ENCODE results near the gene RPL7A.
"Not testable (repeated sequence)": the region's sequence is repeated elsewhere in the genome, so short reads cannot be mapped to it uniquely, and the experiment has no call there.

The RPL7A gene

DNA sequence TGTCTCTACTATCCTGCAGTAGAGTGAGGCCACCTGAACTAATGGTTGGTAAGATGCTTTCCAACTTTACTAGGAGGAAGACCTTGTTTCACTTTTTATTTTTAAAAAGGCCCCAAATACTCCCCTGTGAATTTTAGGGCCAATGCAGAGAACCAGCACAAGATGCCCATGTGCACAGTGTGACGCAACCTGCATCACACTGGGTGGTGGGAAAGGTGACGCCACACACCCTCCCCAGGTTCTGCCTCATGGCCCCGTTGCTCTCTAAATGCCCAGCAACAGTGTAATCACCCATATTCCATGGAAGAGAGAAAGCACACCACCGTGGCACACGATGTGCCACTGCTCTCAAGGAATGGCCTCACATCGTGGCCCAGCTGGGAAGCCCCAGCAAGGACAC is 21.4 kb downstream of the RPL7A start:
- DNase-seq (ENCODE audit: low read depth) = no peak

DNA sequence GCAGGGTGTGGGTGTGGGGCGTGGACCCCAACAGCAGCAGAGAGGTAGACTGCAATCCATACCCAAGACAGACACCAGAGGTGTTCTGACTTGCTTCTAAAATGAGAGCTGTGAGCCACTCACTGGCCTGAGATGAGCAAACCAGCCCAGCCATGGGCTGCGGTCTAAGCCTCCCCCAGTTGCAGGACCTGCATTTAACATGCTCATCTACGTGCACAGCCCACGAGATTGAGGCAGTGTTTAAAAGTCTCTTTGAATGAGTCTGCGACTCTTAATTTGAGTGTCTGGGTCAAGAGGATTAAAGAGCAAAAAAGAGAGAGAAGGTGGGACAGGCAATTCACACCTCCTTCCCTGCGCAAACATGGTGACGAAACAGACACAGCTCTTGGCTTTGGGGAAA is 21.9 kb downstream of the RPL7A start:
- no peak for DNase-seq (ENCODE audit: low read depth)

DNA sequence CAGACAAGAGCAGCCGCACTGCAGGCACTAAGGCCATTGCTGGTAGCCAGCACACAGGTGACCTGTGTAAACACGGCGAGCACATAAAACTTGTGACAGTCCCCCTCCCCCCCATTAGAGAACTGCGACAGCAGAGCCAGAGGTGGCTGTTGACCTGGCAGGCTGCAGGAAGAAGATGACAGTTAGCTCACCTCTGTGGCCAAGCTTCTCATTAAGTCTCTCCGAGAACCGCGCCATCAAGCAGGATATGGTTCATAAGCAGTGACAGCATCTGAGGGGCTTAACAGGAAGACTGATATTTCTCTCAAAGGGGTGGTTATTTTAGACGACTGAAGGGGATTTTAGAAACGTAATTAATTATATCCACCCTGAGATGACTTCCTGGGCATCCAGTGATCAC is 22.7 kb downstream of the RPL7A start:
- DNase-seq (ENCODE audit: low read depth) = no peak

DNA sequence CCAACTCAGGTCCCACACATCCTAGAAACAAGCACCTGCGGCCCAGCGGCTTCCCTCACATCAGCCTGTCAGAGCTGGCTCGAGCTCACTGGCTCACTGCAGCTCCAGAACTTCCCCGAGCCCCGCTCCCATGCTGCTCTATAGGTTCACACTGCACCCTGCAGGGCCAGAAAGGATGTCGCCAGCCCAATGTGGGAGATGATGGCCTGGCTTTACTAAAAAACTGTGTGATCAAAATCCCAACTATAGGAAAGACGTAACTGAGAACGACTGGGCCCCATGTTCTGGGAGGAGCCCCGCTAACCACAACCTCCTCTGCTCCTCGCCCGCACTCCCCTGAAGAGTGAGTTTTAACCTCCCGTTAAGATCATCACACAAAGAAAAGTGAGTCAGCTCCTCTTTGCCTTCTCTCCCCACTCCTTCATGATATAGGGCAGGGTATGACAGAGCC is 23.3 kb downstream of the RPL7A start:
- no peak for DNase-seq (ENCODE audit: low read depth)

DNA sequence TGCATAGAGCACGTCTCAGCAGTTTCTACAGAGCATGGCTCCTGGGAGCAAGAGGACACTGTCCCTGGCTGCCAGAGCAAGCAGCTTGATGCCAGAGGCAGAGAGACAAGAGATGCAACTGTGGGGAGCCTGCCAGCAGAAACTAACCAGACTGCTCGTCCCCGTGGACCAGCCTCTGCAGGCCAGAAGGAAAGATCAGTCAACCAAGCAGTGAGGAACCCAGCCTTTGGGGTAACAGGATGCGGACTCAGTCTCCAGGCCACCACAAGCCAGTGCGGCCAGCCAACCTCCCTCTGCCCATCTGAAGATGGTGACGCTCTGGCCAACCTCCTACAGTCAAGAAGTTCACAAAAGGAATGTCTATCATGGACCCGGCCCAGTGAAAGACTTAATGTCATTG is 24.1 kb downstream of the RPL7A start:
- no peak for DNase-seq (ENCODE audit: low read depth)

DNA sequence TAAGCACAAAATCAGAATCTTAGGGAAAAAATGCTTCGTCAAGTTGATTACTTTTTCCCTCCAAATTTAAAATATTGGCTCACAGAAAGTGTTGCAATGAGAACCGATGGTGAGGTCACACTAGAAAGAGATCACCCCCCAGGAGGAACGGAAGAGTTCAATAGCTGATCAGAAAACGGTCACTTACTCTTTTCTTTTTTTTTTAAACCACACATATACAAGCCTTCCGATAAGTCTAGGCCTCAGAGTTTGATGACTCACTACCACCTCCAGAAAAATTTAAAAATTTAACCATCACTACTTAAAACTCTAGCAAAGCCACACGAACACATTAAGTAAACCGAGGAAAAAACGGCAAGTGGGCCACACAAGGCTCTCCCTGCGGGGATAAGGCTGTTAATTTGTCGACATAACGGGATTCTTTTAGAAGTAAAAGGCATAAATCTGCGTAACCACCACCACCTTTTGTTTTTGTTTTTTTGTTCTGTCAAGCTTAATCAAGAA is 26.6 kb downstream of the RPL7A start:
- DNase-seq (ENCODE audit: low read depth) = peak; percentile 82

DNA sequence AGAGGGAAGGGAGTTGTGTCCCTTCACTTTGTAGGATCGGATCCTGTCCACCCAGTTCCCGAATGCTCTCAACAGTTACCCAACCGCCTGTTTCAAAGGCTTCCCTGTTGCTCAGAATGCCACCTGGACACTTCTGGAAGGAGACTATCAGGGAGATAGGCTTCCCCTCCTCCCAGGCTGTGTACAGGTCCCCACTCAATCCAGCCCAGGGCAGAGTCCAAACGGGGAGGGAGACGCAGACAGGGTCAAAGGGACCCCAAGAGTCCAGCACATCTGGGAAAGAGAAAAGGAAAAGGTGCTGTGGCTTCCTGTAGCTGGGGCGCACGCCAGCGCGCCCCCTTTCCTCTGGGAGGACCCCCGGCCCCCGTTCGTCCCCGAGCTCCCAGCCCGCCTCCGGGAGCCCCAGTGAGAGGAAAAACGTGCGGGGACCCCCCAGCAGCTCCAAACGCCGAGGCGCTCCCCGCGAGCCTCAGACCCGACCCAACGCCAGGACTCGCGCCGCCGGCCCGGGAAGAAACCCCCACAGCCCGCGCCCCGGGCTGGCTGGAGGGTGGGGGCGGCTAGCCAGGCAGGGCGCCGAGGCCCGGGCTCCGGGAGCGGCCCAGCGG is 27.2 kb downstream of the RPL7A start:
- DNase-seq (ENCODE audit: low read depth) = peak; percentile 63

DNA sequence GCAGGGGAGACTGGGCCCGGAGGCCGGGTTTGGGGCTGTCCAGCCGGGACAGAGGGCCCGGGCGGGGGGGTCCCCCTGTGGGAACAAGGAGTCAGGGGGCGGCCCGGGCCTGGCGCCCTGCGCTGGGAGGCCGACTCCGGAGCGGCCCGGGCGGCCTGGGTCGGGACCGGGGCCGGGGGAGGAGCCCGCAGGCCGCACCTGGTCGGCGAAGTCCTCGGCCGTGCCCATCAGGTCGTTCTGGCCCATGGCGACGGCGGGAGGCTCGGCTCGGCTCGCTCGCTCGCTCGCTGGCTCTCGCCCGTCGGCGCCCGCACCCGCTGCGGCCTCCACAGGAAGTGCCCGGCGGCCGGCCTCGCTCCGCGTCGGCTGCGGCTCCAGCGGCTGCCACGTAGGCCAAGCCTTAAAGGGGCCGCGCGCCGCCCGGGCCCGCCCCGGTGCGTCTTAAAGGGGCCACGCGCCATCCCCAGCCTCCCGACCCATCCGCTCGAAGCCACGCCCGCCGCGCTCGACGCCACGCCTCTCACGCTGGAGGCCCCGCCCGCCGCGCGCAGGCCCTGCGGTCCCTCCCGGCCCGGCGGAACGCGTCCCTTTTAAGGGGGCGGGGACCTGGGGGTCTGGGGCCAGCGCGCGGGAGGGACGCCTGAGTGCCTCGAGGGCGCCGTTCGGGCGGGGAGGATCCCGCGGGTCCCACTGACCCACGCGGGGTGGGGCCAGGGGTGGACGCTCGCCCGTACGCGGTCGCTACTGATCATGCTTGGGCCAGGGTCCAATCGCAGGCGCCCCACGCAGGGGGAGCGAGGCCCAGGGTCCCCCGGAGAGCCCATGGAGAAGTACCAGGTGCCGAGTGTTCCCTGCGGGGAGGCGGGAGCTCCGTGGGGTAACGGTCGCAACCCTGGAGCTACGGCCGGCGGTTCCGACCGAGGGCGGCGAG is 28.0 kb downstream of the RPL7A start, which contains the start of the genes STKLD1 and SURF4:
Gene STKLD1 (plus strand): TSS at position 643 of the 931 bp plus-strand sequence. CDS start 108 bp downstream, at position 751.
Gene SURF4 (minus strand): TSS at position 337 of the 931 bp plus-strand sequence. CDS start 91 bp downstream, at position 246.
- peak; percentile 96 for DNase-seq (ENCODE audit: low read depth)

DNA sequence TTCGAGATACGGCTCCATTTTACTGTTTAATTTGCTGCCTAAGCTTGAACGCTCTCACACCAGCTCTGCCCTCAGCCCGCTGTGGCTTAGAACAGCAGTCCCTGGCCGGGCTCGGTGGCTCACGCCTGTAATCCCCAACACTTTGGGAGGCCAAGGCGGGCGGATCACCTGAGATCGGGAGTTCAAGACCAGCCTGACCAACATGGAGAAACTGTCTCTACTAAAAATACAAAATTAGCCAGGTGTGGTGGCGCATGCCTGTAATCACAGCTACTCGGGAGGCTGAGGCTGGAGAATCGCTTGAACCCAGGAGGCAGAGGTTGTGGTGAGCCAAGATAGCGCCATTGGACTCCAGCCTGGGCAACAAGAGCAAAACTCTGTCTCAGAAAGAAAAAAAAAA is 29.3 kb downstream of the RPL7A start:
- not testable (repeated sequence) for DNase-seq (ENCODE audit: low read depth)

DNA sequence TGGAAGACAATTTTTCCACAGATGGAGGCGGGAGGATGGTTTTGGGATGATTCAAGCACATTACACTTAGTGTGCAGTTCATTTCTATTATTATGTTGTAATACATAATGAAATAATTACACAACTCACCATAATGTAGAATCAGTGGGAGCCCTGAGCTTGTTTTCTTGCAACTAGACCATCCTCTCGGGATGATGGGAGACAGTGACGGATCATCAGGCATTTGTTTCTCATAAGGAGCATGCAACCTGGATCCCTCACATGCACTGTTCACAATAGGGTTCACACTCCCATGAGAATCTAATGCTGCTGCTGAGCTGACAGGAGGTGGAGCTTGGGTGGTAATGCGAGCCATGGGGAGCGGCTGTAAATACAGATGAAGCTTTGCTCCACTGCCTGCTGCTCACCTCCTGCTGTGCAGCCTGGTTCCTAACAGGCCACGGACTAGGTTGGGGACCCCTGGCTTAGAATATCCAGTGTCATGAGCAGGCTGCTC is 29.8 kb downstream of the RPL7A start:
- DNase-seq (ENCODE audit: low read depth) = peak; percentile 39

DNA sequence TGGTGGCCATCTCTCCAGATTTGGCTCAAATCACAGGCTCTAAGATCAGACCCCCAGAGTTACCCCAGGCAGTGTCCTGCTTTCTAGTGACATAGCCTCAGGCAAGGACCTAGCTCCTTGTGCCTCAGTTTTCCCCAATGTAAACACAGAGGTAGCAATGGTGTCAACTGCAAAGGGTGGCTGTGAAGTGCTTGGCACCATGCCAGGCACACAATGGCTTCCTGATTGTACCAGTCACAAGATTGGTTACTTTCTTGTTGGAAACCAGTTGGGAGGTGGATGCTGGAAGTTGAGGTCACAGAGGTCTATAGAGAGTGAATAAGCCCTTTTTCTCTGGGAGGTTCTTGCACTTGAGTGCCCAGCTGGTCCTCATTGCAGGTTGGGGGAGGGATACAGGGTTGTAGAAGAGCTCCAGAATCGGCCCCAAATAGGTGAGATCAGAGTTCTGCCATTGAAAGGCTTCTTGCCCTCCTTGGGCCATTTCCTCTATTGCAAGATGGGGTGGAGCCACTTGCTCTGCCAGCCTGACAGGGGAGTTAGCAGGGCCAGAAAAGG is 30.5 kb downstream of the RPL7A start:
- DNase-seq (ENCODE audit: low read depth) = no peak

DNA sequence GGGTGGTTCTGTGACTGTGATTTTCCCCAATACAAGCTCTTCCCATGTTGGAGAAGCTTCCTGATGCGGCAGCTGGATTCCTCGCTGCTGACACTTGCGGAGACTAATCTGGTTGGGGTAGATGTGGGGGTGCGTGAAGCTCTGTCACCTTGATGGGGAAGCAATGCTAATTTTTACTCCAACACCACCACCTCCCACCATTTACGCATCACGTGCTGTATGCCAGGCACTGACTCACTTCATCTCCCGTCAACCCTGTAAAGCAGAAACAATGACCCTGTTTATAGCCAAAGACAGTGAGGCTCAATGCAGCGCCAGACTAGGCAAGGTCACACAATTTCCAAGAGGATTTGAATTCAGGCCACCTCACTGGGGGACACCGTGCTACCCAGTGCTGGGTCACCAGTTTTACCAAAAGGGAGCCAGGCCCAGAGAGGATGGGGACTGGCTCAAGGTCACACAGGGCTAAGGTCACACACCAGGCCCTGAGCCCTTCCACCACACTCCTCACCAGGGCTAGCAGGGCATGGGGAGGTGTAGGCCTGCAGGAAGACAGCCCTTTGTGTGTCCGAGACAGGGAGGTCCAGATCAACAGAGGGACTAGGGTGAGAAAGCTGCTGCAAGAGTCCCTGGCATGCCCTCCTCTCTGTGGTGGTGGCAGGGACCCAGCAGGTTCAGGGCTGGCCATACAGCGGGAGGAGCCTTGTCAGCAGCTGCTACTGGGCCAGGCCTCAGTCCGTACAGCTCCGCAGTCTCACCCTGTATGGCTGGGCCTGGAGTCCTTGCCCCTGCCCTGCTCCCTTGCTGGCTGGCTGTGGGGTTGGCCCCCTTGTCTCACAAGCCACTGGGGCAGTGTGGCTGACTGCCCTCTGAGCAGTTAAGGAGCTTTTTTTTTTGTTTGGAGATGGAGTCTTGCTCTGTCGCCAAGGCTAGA is 31.4 kb downstream of the RPL7A start:
- DNase-seq (ENCODE audit: low read depth) = no peak

DNA sequence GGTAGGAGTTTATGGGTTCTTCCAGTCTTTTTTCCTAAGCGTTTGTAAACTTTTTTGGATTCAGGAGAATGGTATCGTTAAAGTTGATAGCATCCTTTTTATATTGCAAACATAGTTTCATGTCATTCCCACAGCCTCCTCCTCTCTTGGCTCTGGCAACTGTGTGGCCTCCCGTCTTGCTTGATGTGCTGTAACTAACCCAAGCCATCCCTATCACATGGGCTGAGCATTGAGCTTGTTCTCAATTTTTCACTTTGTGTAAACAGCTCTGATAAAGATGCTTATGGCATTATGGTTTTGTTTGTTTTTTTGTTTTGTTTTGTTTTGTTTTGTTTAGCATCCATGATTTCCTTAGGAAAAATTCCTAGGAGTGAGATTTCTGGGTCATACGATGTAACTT is 32.7 kb downstream of the RPL7A start:
- no peak for DNase-seq (ENCODE audit: low read depth)

DNA sequence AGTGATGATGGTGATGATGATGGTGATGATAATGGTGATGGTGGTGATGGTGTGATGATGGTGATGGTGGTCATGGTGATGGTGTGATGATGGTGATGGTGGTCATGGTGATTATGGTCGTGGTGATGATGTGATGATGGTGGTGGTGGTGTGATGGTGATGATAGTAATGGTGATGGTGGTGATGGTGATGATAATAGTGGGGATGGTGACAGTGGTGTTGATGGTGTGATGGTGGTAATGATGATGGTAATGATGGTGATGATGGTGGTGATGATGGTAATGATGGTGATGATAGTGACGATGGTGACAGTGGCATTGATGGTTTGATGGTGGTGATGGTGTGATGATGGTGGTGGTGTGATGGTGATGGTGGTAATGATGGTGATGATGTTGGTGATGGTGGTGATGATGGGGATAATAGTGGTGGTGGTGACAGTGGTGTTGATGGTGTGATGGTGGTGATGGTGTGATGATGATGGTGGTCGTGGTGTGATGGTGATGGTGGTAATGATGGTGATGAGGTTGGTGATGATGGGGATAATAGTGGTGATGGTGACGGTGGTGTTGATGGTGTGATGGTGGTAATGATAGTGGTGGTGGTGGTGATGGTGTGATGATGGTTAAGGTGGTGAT is 34.6 kb downstream of the RPL7A start:
- DNase-seq (ENCODE audit: low read depth) = no peak

DNA sequence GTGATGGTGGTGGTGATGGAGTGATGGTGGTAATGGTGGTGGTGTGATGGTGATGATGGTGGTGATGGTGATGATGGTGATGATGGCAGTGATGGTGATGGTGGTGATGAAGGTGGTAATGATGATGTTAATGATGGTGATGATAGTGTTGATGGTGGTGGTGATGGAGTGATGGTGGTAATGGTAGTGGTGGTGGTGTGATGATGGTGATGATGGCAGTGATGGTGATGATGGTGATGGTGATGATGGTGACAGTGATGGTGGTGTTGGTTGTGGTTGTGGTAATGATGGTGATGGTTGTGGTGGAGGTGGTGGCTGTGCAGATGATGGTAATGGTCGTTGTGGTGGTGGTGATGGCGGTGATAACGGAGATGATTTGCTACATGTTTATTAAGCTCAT is 35.4 kb downstream of the RPL7A start:
- DNase-seq (ENCODE audit: low read depth) = no peak

DNA sequence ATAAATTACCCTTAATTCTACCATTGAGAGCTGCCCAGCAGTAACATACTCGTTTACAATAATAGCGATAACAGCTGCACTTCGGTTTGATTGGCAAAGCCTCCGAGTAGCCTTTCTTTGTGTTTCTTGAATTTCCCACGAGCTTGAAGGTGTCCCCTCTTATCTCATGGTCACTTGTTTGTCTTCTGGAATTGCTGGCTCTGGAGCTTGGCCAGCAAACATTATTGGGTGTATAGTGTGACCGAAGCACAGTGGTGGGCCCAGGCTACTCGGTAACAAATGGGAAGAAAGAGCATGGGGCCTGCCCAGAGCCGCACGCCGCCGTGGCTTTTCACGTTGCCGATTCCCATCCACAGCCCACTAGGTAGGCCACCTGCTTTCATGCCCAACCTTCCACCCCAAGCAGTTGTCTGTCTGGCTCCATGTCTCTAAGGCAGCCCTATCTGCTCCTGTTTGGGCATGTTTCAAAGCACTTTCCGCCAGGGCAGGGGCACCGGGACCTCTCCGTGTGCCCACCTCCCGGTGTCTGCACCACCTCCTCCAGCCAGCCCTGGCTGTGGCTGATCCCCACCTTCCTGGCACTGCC is 36.8 kb downstream of the RPL7A start:
- DNase-seq (ENCODE audit: low read depth) = no peak

DNA sequence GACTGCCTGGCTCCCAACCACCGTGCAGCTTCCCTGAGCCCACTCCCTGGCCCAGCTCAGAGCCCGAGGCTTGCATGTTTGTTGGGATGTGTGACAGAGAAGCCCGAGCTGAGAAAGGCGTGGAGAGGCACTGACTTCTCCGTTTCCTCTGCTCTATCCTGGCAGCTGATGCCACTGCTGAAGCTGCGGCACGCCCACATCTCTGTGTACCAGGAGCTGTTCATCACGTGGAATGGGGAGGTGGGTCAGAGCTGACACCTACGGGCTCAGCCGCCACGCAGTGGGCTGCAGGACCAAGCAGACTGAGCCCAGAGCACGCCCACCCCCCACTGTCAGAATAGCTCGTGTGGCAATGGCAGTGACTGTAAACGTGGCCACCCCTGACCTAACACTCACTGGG is 37.4 kb downstream of the RPL7A start:
- no peak for DNase-seq (ENCODE audit: low read depth)

DNA sequence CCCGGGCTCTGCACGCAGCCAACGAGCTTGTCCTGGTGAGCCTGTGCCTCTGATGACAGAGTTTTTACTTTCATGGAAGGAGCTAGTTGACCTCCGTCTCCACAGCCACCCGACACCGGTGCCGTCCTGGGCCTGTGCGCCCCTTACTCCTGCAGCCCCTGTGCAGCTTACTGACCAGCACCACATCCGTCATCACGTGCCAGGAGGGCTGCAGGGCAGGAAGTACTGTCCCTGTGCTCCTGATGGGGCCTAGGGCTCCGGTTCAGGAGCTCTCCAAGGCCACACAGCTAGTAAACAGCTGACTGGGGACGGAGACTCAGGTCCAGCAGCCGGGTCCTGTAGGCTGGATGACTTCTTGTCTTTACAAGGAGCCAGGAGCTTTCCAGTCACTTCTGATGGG is 38.3 kb downstream of the RPL7A start:
- no peak for DNase-seq (ENCODE audit: low read depth)

DNA sequence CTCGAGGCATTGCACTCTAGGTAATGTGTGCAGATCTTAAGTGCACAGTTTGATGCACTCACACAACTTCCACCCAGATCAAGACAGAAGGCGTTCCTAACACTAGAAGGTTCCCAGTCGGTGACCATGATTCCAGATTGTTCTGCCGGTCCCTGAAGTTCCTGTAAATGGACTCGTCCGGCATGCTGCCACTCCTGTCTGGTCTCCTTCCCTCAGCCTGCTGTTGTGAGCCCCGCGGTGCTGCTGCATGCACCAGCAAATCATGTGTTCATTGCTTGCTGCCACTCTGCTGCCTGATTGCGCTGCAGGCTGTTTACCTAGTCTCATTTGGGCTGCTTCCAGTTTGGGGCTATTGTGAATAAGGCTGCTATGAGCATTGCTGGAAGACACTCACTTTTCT is 39.7 kb downstream of the RPL7A start:
- DNase-seq (ENCODE audit: low read depth) = no peak

DNA sequence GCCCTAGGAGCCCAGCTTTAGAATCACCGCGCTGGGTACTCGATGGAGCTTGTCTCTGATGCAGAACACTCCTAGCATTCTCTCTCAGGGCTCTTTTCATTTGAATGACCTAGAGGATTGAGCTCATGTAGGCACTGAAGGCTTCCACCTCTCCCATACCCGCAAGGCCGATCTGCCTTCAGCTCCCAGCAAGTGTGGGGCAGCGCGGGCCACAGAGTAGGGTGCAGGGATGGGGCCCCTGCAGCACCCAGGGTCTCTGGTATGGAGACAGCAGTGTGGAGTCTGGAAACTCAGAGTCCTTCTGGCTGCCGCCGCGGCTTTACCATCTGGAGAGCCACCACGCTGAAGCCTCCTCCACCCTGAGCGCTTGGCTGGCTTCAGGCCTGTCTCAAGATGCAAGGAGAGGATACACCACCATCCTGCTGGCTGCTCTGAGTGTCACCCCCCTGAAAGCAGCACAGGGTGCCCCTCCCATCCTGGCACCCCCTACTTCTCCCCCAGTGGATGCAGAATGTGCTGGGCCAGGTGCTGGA is 41.1 kb downstream of the RPL7A start:
- DNase-seq (ENCODE audit: low read depth) = no peak

Measured in ELR (cell line).